ENCODE data around the gene TMEM175. TPM values are rescaled to one million over a fixed set of nuclear protein-coding genes. Genes with fewer than 3 reads are reported as not detected.

TMEM175 gene
- total RNA-seq, 2 experiments from 2014 or later: 12.5 to 33.1 TPM

- Histone ChIP-seq H2AFZ (ENCODE audit: low read length) (no peak overlapping the region), H3K4me1 (ENCODE audit: insufficient read depth, low read length, poor library complexity, severe bottlenecking) (no peaks in the 10 kb centered on the region), H4K20me1 (ENCODE audit: insufficient read depth, low read length) (no peaks in the 10 kb centered on the region), H3K9me3 (ENCODE audit: low read length) (no peaks in the 10 kb centered on the region), H3K27ac (ENCODE audit: low read depth, low read length, poor library complexity, severe bottlenecking) (no peak overlapping the region), H3K79me2 (ENCODE audit: insufficient read depth, low read depth, low read length) (no peaks in the 10 kb centered on the region), H3K36me3 (ENCODE audit: insufficient read depth, low read length) (no peaks in the 10 kb centered on the region), H3K9me2 (ENCODE audit: insufficient read depth, low read length) (no peaks in the 10 kb centered on the region), H3K4me3 (ENCODE audit: low read depth, low read length, poor library complexity, severe bottlenecking) (no peak overlapping the region), H3K4me2 (ENCODE audit: low read length) (no peak overlapping the region)
- ChIA-PET CTCF (ENCODE audit: unreplicated experiment) (no interaction called here), POLR2A (no interaction called here)
- no TSS peak for BruUV-seq (replicated peaks)
- intact Hi-C loops (cut with micrococcal nuclease; ENCODE audit: unreplicated experiment): no loop called here
- DNase-seq (ENCODE audit: low spot score): no peak
- TF ChIP-seq CTCF (conservative IDR thresholded peaks at IDR 0.05; ENCODE audit: low read length): no peak
- TF ChIP-seq EZH2phosphoT487 (IDR thresholded peaks at IDR 0.05; ENCODE audit: borderline replicate concordance, low read depth, low read length): no peak
Observed at GRCh38 chr4:961351-962230, 29.3 kb downstream of the TMEM175 start.

- no peaks in the 10 kb centered on the region for H3K9me2 ChIP-seq (ENCODE audit: insufficient read depth, low read length)
- DNase-seq (ENCODE audit: low spot score): peak; percentile 11
- ChIA-PET CTCF (ENCODE audit: unreplicated experiment) (no interaction called here), POLR2A (no interaction called here)
- TF ChIP-seq EZH2phosphoT487 (IDR thresholded peaks at IDR 0.05; ENCODE audit: borderline replicate concordance, low read depth, low read length) (no peak), CTCF (conservative IDR thresholded peaks at IDR 0.05; ENCODE audit: low read length) (no peak)
- intact Hi-C loops (cut with micrococcal nuclease; ENCODE audit: unreplicated experiment): no loop called here
- no peaks in the 10 kb centered on the region for H3K36me3 ChIP-seq (ENCODE audit: insufficient read depth, low read length)
- no TSS peak for BruUV-seq (replicated peaks)
- no peak overlapping the region for H2AFZ ChIP-seq (ENCODE audit: low read length)
- H3K4me2 ChIP-seq (ENCODE audit: low read length): no peak overlapping the region
- no peaks in the 10 kb centered on the region for H3K4me1 ChIP-seq (ENCODE audit: insufficient read depth, low read length, poor library complexity, severe bottlenecking)
- H3K27ac ChIP-seq (ENCODE audit: low read depth, low read length, poor library complexity, severe bottlenecking): no peak overlapping the region
- no peak overlapping the region for H3K4me3 ChIP-seq (ENCODE audit: low read depth, low read length, poor library complexity, severe bottlenecking)
- H4K20me1 ChIP-seq (ENCODE audit: insufficient read depth, low read length): no peaks in the 10 kb centered on the region
- no peaks in the 10 kb centered on the region for H3K9me3 ChIP-seq (ENCODE audit: low read length)
- H3K79me2 ChIP-seq (ENCODE audit: insufficient read depth, low read depth, low read length): no peaks in the 10 kb centered on the region
Observed at GRCh38 chr4:962231-963208, 30.3 kb downstream of the TMEM175 start.

All from OCI-LY7 (cell line).